DMS 273 (cell line): ENCODE results near the gene GOLGA6L7.
"Not testable (repeated sequence)": the region's sequence is repeated elsewhere in the genome, so short reads cannot be mapped to it uniquely, and the experiment has no call there.

Source experiments
- DNase-seq: peaks from one replicate; lab custom pipeline; 2025; ENCODE audit not compliant: unreplicated experiment; lab: John Stamatoyannopoulos, UW

Gene GOLGA6L7

DNA sequence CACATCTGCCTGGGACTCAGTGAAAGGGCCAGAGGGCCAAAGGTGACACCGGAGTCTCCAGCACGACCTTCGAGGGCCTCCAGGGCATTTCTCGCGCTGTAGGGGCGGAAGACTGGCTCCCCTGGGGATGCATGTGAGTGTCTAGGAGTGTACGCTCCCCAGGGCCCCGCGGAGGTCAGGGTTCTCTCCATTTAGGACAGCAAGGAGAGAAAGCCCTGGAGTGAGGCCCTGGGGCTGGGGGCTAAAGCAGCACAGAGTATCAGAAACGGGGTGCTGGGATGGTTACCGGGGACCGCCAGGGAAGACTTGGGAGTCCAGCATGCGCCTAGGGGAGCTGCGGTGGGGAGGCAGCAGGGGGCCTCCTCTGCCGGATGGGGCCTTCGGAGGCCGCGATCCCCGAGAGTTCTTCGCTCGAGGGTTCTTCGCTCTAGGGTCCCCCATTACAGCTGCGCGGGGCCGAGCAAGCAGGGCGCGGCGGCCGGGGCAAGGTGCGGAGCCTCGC, 36.7 kb upstream of the GOLGA6L7 start:
- DNase-seq, result no peak

DNA sequence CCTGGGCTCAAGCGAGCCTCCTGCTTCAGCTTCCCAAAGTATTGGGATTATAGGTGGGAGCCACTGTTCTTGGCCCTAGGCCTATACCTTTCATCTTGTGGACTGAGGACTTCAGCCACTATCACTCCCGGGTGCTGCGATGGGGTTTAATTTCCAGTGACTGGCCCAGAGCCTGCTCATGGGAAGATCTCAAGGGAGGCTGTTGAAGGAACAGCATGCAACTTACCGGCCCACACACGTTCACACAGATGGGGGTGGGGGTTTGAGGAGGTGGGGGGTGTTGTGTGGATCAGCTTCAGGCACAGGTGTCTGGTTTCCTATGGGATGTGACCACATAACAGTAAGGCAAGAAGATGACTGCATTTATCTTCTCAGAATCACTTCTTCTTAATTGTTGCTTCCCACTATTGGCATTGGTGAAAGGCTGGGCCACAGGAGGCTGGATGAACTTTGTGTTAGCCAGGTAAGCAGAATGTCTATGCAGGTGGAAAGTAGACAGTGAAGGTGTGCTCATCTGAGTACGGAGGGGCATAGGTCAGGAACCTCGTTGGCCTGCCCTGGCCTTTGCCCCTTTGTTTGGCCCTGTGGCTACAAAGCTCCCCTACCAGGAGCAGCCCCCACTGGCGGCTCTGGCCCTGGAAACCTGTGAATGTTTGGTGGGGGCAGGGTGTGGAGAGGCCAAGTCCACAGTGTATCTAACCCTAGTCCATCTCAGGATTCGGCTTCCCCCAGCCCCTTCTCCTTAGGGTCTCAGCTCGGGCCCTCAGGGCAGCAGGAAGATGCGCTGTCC, 35.9 kb upstream of the GOLGA6L7 start:
- no peak for DNase-seq

DNA sequence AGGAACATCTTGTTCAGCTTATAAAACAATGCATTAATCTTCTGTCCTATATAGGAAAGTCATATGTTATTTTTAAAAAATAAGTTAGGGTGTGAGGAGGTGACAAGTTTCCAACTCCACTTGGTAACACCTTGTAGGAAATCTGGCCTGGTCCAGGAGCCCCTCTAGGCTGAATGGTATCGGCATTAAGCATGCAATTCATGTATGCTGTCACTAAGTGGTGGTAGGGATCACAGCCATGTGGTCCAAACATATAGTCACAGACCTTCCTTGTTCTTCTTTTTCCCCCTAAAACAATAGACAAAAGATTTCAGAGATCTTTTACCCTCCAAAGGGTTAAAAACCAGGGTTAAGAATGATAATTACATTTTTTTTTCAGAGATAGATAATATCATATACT, 33.2 kb upstream of the GOLGA6L7 start:
- DNase-seq, result no peak

DNA sequence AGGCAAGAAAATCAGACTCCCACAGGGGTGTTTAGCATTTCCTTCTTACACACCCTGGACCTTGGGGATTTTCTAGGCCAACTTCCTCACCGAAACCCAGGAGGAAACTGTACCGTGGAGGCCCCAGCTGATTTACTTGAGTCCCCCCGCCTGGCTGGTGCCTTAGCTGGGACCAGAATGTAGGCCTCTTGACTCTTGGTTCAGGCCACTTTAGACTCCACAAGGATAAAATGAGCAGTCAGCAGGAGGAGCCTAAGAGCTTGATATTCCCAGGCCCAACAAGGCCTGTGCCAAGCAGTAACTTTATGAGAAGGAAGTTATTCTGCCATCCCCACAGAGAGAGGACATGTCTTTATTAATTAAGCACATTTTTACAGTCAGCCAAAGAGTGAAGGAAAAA, 32.7 kb upstream of the GOLGA6L7 start:
- DNase-seq, result peak; percentile 44

DNA sequence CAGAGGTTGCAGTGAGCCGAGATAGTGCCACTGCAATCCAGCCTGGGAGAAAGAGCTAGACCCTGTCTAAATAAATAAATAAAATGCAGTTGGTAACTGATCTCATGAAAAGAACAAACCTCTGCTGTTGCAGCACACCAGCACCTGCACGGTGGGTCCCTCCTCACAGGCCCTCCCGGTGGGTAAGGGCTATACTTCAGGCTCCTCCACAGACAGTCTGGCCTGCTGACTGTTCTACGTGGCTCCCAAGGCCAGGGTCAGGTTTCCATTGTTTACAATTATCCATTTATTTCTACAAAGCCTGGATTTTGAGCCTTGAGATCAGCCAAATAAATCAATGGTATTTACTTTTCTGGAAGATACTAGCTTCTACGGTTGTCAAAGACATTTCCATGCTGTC, 32.2 kb upstream of the GOLGA6L7 start:
- no peak for DNase-seq

- DNase-seq, result no peak
These were observed 31.1 kb upstream of the GOLGA6L7 start for GRCh38 chr15:28879551-28879950.

GRCh38 chr15:28878209-28878608, 29.8 kb upstream of the GOLGA6L7 start:
- no peak for DNase-seq

DNA sequence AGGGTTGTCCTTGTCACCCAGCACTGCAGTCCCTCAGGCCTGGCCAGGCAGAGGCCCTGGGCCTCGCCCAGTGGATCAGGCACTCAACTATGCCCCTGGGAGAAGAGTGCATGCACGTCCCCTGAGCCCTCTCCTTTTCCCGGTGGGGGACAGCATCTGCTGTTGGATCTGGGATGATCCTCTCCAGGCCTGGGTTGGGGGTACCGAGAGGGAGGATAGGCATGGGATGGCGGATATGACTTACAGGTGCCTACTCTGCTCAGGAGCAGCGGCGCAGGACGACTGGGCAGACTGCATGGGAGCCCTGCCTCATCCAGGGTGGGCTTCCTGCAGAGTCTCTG, 28.4 kb upstream of the GOLGA6L7 start:
- no peak for DNase-seq

DNA sequence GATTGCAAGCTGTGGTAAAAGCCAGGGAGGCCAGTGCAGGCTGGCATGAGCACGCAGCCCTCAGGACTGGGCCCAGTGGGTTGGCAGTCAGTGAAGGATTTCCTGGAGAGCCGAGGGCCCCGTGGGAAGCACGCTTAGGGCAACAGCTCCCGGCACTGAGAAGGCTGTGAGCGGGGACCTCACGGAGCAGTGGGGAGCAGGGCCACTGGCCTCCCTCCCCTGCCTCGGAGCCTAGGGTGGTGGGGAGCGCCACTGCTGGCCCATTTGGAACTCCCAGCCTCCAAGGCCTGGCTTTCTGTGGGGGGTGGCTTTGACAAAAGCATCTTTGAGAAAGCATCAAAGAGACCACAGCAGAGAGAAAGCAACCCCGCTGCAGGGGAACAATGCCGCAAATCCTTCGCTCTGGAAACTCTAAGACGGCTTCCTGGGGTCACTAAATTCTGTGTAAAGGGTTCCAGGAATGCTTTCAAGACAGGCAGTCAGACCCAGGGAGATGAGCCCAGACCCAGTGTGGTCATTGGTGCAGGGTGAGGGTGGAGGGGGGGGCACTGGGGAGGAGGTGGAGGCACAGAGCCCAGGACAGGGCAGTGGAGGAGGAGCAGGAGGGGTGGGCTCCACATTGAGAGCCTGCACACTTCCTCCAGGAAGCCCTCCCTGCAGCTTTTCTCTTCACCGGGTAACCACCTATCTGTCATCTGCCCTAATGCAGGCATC, 27.8 kb upstream of the GOLGA6L7 start:
- no peak for DNase-seq

- DNase-seq, result no peak
These were observed 27.1 kb upstream of the GOLGA6L7 start for GRCh38 chr15:28875461-28876000.

DNA sequence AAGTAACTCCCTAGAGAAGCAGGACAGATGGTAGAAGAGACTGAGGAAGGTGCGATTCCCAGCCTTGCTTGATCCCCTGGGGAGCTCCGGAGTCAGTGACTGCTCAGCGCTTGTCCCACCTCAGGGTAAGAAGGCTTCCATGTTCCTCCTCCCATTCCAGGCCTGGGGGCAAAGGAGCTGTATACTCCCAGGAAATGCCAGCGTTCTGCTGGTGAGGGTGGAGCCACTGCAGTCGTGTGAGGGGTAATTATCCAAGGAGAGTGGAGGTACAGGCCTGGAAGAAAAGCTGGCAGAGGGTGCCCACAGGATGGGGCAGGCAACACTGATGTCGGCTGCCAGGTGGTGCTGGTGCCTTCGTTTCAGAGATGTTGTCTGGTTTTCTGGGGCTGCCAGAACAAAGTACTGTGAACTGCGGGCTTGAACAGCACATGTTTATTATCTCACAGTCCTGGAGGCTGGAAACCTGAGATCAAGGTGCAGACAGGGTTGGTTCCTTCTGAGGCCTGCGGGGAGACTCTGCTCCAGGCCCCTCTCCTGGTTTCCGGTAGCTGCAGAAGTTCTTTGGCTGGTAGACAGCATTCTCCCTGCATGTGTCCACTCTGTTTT, 25.2 kb upstream of the GOLGA6L7 start:
- DNase-seq, result peak; percentile 70

DNA sequence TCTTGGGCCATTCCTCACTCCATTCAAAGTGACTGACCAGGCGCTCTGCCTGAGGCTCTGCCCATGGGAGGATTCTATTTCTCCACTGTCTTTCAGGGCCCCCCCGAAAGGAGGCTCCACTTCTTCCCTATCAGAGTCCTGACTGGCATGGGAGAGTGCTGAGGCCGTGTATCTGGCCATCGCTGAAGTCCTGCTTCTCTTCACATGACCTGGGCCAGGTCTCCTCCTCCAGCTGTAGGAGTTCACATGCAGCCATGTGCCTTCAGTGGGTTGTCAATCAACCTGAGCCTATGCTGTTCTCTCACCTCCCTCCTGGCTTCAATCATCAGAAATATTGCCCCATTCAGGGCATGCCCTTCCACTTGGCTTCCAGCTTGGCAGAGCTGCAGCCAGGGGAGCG, 24.6 kb upstream of the GOLGA6L7 start:
- DNase-seq, result no peak

GRCh38 chr15:28871168-28871567, 22.7 kb upstream of the GOLGA6L7 start:
- no peak for DNase-seq

DNA sequence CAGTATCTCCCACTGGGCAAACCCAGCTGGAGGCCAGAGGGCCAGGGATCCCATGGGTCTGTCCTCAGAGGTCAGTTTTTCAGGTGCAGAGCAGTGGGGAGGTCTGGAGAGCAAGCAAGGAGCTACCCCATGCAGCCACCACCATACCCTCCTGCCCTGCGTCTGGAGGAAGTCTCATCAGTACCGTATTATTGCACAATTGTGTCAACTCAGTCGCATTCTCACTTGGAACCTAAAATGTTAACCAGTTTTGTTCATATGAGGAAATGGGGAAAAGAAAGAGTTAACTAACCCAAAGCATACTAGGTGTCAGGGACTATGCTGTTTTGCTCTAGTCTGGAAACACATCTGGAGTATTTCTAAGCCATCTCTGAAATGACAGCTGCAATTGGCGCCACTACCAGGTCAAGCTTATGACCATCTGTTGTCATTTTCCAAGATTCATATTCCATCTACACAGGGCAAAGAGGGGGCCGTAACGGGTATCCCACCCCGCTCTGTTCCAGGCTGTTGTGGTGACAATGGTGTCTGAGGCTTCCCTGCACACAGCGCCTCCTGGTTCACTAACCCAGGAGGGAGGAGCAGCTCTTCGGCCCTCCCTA, 20.4 kb upstream of the GOLGA6L7 start:
- no peak for DNase-seq

DNA sequence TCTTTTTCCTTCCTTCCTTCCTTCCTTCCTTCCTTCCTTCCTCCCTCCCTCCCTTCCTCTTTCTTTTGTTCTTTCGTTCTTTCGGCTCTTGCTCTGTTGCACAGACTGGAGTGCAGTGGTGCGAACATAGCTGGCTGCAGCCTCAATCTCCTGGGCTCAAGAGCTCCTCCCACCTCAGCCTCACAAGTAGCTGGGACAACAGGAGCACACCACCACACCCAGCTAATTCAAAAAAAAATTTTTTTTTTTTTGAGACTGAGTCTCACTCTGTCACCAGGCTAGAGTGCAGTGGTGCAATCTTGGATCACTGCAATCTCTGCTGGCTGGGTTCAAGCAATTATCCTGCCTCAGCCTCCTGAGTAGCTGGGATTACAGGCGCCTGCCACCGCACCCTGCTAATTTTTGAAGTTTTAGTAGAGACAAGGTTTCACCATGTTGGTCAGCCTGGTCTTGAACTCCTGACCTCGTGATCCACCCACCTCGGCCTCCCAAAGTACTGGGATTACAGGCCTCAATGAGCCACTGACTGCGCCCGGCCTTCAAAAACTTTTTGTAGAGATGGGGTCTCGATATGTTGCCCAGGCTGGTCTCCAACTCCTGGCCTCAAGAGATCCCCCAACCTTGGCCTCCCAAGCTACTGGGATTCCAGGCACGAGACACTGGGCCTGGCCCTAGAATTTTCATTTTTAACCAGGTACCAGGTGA, 13.3 kb upstream of the GOLGA6L7 start:
- DNase-seq, result not testable (repeated sequence)

DNA sequence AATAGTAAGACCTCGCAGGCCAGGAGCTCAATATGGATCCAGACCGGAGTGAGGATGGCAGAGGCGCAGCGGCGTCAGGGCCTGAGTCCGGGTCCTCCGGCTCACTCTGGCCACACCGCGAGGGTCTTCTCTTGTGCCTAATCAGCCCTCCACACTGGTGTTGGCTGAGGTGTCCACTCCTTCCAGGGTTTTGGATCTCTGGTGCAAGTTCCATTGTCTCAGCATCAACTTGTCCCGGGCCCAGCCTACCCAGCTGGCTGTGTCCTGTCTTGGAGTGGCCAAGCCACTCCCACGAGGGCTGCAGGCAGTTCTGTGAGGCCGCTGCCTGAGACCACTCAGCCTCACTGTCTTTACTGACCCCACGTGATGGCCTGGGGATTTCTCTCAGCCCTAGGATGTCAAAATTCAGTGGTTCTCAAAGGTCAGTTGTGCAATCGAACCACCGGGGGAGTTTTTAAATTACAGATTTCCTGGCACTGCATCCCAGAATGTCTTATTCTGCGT, 12.6 kb upstream of the GOLGA6L7 start:
- DNase-seq, result no peak

GRCh38 chr15:28854578-28854977, 6.1 kb upstream of the GOLGA6L7 start:
- not testable (repeated sequence) for DNase-seq

DNA sequence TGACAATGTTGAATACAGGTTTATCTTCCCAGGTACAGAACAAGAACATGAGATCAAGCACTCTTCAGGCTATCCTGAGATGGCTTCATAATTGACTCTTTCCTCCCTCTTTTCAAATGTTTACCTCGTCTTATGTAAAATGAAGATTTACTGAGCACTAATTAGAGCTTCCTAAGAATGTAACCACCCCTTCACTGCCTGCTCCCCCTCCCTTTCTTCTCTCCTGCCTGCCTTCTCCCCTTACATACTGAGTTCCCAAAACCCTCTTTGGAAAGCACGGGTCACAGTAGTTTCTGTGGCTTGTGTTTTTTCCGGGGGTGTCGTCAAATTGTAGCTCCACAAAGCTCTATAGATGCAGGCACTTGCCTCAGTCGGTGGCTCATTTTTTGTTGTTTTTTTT, 5.2 kb upstream of the GOLGA6L7 start:
- DNase-seq, result not testable (repeated sequence)

DNA sequence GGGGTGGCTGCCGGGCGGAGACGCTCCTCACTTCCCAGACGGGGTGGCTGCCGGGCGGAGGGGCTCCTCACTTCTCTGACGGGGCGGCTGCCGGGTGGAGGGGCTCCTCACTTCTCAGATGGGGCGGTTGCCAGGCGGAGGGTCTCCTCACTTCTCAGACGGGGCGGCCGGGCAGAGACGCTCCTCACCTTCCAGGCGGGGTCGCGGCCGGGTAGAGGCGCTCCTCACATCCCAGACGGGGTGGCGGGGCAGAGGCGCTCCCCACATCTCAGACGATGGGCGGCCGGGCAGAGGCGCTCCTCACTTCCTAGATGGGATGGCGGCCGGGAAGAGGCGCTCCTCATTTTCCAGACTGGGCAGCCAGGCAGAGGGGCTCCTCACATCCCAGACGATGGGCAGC, 1.3 kb upstream of the GOLGA6L7 start:
- DNase-seq, result not testable (repeated sequence)

DNA sequence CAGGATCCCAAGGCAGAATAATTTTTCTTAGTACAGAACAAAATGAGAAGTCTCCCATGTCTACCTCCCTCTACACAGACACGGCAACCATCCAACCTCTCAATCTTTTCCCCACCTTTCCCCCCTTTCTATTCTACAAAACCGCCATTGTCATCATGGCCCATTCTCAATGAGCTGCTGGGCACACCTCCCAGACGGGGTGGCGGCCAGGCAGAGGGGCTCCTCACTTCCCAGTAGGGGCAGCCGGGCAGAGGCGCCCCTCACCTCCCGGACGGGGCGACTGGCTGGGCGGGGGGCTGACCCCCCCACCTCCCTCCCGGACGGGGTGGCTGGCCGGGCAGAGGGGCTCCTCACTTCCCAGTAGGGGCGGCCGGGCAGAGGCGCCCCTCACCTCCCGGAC, 827 bp upstream of the GOLGA6L7 start:
- DNase-seq, result not testable (repeated sequence)

- not testable (repeated sequence) for DNase-seq
These were observed 485 bp downstream of the GOLGA6L7 start for GRCh38 chr15:28847959-28848358.
